HEK293 (cell line): ENCODE measurements around the gene TBCA.

Source experiments
- CTCF ChIA-PET: fragments of 350-600 bp; formaldehyde crosslinking; extraction: SDS; loops from one replicate; lab custom pipeline; 2021; ENCODE audit warnings: antibody characterized with exemption; lab: Yijun Ruan, JAX
- POLR2A ChIA-PET: fragments of 300-600 bp; formaldehyde crosslinking; extraction: SDS; loops from one replicate; lab custom pipeline; 2020; ENCODE audit warnings: antibody characterized with exemption, inconsistent platforms; lab: Yijun Ruan, JAX
- H3K27ac ChIP-seq: fragments of 200-500 bp; sonication (Bioruptor generic); 2 replicates; pipeline ENCODE4 v1.5.1; 2014; ENCODE audit warnings: low read depth, low read length, control low read depth, inconsistent platforms; ENCODE audit errors: extremely low read depth
- H3K36me3 ChIP-seq, 2 experiments: fragments of 200-500 bp in 1 of 2; sonication (Bioruptor generic) in 1 of 2; 1 replicate in 1 of 2; 2 replicates in 1 of 2; pipeline ENCODE4 v1.5.1; 2014 to 2017; ENCODE audit warnings: inconsistent platforms in 2 of 2, low read length in 2 of 2; ENCODE audit not compliant: control insufficient read depth in 2 of 2, insufficient read depth in 1 of 2
- H3K4me1 ChIP-seq: fragments of 200-500 bp; sonication (Bioruptor generic); 2 replicates; pipeline ENCODE4 v1.5.1; 2014; ENCODE audit warnings: mild to moderate bottlenecking, low read length, inconsistent platforms; ENCODE audit not compliant: control insufficient read depth, insufficient read depth
- H3K4me3 ChIP-seq: 2 replicates; pipeline ENCODE4 v1.5.1; 2011; ENCODE audit warnings: low read depth, mild to moderate bottlenecking, control low read depth, low read length, moderate library complexity
- H3K9me3 ChIP-seq: fragments of 200-500 bp; sonication (Bioruptor generic); 2 replicates; pipeline ENCODE4 v1.5.1; 2014; ENCODE audit warnings: low read depth, low read length, inconsistent platforms; ENCODE audit not compliant: control insufficient read depth, insufficient read depth
- BCL11A ChIP-seq: fragments of 450-650 bp; formaldehyde crosslinking; IDR thresholded peaks from 2 replicates; pipeline ENCODE4 v1.5.1; 2016; ENCODE audit warnings: low read depth, missing biosample characterization, missing genetic modification characterization
- BCL11B ChIP-seq: fragments of 450-650 bp; formaldehyde crosslinking; IDR thresholded peaks from 2 replicates; pipeline ENCODE4 v1.5.1; 2016; ENCODE audit warnings: low read depth, missing biosample characterization, missing genetic modification characterization
- EGR2 ChIP-seq: fragments of 450-650 bp; formaldehyde crosslinking; IDR thresholded peaks from 2 replicates; pipeline ENCODE4 v1.5.1; 2016; ENCODE audit warnings: low read depth, missing biosample characterization, missing genetic modification characterization
- GLIS2 ChIP-seq: fragments of 450-650 bp; formaldehyde crosslinking; IDR thresholded peaks from 2 replicates; pipeline ENCODE4 v1.5.1; 2016; ENCODE audit warnings: missing biosample characterization, missing genetic modification characterization
- IKZF3 ChIP-seq: fragments of 450-650 bp; IDR thresholded peaks from 2 replicates; pipeline ENCODE4 v1.5.0; 2018; ENCODE audit warnings: missing biosample characterization, mild to moderate bottlenecking, missing genetic modification characterization, moderate library complexity
- MEIS1 ChIP-seq: sonication (generic); formaldehyde crosslinking; IDR thresholded peaks from 2 replicates; pipeline ENCODE4 v1.8.1; 2022; ENCODE audit warnings: missing genetic modification reagents, mild to moderate bottlenecking, borderline replicate concordance
- SETDB1 ChIP-seq: IDR thresholded peaks from one replicate; pipeline ENCODE4 v1.6.1; 2017; ENCODE audit warnings: mild to moderate bottlenecking, low read length, moderate library complexity, mixed read lengths; ENCODE audit not compliant: insufficient read length
- SP7 ChIP-seq: fragments of 450-650 bp; formaldehyde crosslinking; IDR thresholded peaks from 2 replicates; pipeline ENCODE4 v1.5.1; 2016; ENCODE audit warnings: missing biosample characterization, missing genetic modification characterization
- WT1 ChIP-seq: fragments of 450-650 bp; formaldehyde crosslinking; IDR thresholded peaks from 2 replicates; pipeline ENCODE4 v1.5.1; 2016; ENCODE audit warnings: missing biosample characterization, missing genetic modification characterization
- YY1 ChIP-seq: fragments of 450-650 bp; formaldehyde crosslinking; IDR thresholded peaks from 2 replicates; pipeline ENCODE4 v1.5.1; 2018; ENCODE audit warnings: missing biosample characterization, missing genetic modification characterization
- ZBTB20 ChIP-seq: fragments of 450-650 bp; formaldehyde crosslinking; IDR thresholded peaks from 2 replicates; pipeline ENCODE4 v1.5.1; 2016; ENCODE audit warnings: missing biosample characterization, missing genetic modification characterization
- ZBTB7A ChIP-seq: fragments of 450-650 bp; formaldehyde crosslinking; IDR thresholded peaks from 2 replicates; pipeline ENCODE4 v1.5.1; 2016; ENCODE audit warnings: low read depth, missing biosample characterization, missing genetic modification characterization
- ZNF10 ChIP-seq: fragments of 450-650 bp; formaldehyde crosslinking; IDR thresholded peaks from 2 replicates; pipeline ENCODE4 v1.5.1; 2017; ENCODE audit warnings: missing biosample characterization, missing genetic modification characterization
- ZNF24 ChIP-seq: fragments of 450-650 bp; formaldehyde crosslinking; IDR thresholded peaks from 2 replicates; pipeline ENCODE4 v1.5.1; 2016; ENCODE audit warnings: missing biosample characterization, missing genetic modification characterization
- ZNF302 ChIP-seq: fragments of 450-650 bp; formaldehyde crosslinking; IDR thresholded peaks from 2 replicates; pipeline ENCODE4 v1.5.1; 2016; ENCODE audit warnings: missing biosample characterization, missing genetic modification characterization, low read depth
- ZNF335 ChIP-seq: fragments of 450-650 bp; formaldehyde crosslinking; conservative IDR thresholded peaks from 2 replicates; pipeline ENCODE4 v1.5.1; 2016; ENCODE audit warnings: missing biosample characterization, missing genetic modification characterization
- ZNF48 ChIP-seq: fragments of 450-650 bp; formaldehyde crosslinking; IDR thresholded peaks from 2 replicates; pipeline ENCODE4 v1.5.1; 2016; ENCODE audit warnings: missing biosample characterization, missing genetic modification characterization
- ZNF510 ChIP-seq: fragments of 450-650 bp; formaldehyde crosslinking; IDR thresholded peaks from 2 replicates; pipeline ENCODE4 v1.5.1; 2018; ENCODE audit warnings: mild to moderate bottlenecking, missing genetic modification characterization, missing biosample characterization; ENCODE audit not compliant: insufficient replicate concordance
- ZNF514 ChIP-seq: fragments of 450-650 bp; formaldehyde crosslinking; IDR thresholded peaks from 2 replicates; pipeline ENCODE4 v1.5.1; 2016; ENCODE audit warnings: missing biosample characterization, missing genetic modification characterization
- ZNF561 ChIP-seq: fragments of 450-650 bp; IDR thresholded peaks from 2 replicates; pipeline ENCODE4 v1.5.1; 2018; ENCODE audit warnings: missing biosample characterization, missing genetic modification characterization, borderline replicate concordance
- ZNF585B ChIP-seq: fragments of 450-650 bp; formaldehyde crosslinking; IDR thresholded peaks from 2 replicates; pipeline ENCODE4 v1.5.1; 2016; ENCODE audit warnings: missing biosample characterization, missing genetic modification characterization
- ZNF596 ChIP-seq: fragments of 450-650 bp; IDR thresholded peaks from 2 replicates; pipeline ENCODE4 v1.5.0; 2018; ENCODE audit warnings: missing biosample characterization, mild to moderate bottlenecking, missing genetic modification characterization, moderate library complexity
- ZNF621 ChIP-seq: fragments of 450-650 bp; formaldehyde crosslinking; IDR thresholded peaks from 2 replicates; pipeline ENCODE4 v1.5.1; 2017; ENCODE audit warnings: missing biosample characterization, missing genetic modification characterization
- ZNF768 ChIP-seq: fragments of 450-650 bp; formaldehyde crosslinking; IDR thresholded peaks from 2 replicates; pipeline ENCODE4 v1.5.1; 2018; ENCODE audit warnings: missing biosample characterization, mild to moderate bottlenecking, missing genetic modification characterization
- ZSCAN16 ChIP-seq: fragments of 450-650 bp; formaldehyde crosslinking; IDR thresholded peaks from 2 replicates; pipeline ENCODE4 v1.5.1; 2016; ENCODE audit warnings: missing biosample characterization, missing genetic modification characterization
- ZSCAN30 ChIP-seq: fragments of 450-650 bp; IDR thresholded peaks from 2 replicates; pipeline ENCODE4 v1.5.1; 2018; ENCODE audit warnings: missing biosample characterization, mild to moderate bottlenecking, missing genetic modification characterization, moderate library complexity
- ZXDB ChIP-seq: fragments of 450-650 bp; formaldehyde crosslinking; IDR thresholded peaks from 2 replicates; pipeline ENCODE4 v1.5.1; 2016; ENCODE audit warnings: missing biosample characterization, missing genetic modification characterization
- TF ChIP-seq, protein P1 (sequence below): fragments of 450-650 bp; formaldehyde crosslinking; optimal IDR thresholded peaks from 2 replicates; pipeline ENCODE3; 2016; ENCODE audit warnings: missing biosample characterization, mild to moderate bottlenecking, missing genetic modification characterization
- TF ChIP-seq, protein P2 (sequence below): fragments of 450-650 bp; formaldehyde crosslinking; IDR thresholded peaks from 2 replicates; pipeline ENCODE4 v1.5.1; 2016; ENCODE audit warnings: missing biosample characterization, missing genetic modification characterization
- TF ChIP-seq, protein P3 (sequence below): fragments of 450-650 bp; formaldehyde crosslinking; IDR thresholded peaks from 2 replicates; pipeline ENCODE4 v1.5.1; 2017; ENCODE audit warnings: missing biosample characterization, mild to moderate bottlenecking, missing genetic modification characterization, moderate library complexity
- TF ChIP-seq, protein P4 (sequence below): fragments of 450-650 bp; formaldehyde crosslinking; IDR thresholded peaks from 2 replicates; pipeline ENCODE4 v1.5.1; 2016; ENCODE audit warnings: missing biosample characterization, missing genetic modification characterization

The TBCA gene

DNA sequence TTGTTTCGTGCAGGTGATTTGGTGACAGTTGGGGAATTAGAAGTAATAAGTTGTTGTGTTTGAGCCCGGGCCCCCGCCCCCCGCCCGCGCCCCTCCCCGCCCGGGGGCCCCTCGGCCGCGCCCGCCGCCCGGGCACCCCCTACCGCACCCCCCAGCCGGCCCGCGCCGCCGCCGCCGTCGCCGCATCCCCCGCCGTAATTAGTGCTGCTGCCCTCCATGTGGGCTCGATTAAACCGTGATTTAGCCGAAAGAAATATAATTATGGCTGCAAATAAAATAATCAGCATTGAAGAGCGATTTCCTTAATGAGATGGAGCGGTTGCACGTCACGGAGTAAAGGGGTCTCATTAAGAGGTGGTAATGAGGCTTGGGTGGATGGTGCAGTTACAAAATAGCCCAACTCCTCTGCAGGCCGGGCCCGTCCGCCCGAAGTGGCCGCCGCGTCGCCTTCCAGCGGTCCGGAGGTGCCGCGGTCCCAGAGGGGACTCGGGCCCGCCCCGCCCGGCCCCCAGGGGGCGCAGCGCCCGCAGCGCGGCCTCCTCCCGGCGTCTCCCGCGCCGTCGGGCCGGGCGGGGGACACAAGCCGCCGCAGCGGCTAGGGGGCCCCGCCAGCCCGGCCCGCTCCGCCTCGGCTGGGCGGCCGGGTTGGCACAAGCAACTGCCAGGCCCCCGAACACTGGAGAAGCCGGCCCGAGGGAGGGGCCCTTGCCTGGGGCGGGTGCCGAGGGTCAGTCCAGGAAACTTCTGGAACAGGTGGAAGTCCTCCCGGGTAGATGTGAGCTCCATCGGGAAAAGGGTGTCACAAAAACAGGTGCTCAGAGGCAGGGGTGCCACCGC lies 130.8 kb downstream of the TBCA start:
- ChIA-PET CTCF (interaction anchor here (0.7 to 2.6 kb wide), 8 partner anchors 10 to 364 kb away, joined by 3 to 11 read pairs (median 3); no protein-coding TSS in a partner anchor), POLR2A (interaction anchor here (1.3 kb wide), 1 partner anchor 15 kb away, joined by 5 read pairs; no protein-coding TSS in a partner anchor)
- Histone ChIP-seq H3K27ac (no peak overlapping the region; the same call in 1 of the 2 replicates), H3K4me1 (no peaks in the 10 kb centered on the region; the same call in 1 of the 2 replicates), H3K9me3 (no peaks in the 10 kb centered on the region), H3K4me3 (peak overlapping the region; percentile 50), H3K36me3 (no peaks in the 10 kb centered on the region)
- TF ChIP-seq SP7 (tag by site-specific recombination) = no peak
- no peak for TF ChIP-seq ZNF510 (tag by site-specific recombination)
- TF ChIP-seq, protein P1, sequence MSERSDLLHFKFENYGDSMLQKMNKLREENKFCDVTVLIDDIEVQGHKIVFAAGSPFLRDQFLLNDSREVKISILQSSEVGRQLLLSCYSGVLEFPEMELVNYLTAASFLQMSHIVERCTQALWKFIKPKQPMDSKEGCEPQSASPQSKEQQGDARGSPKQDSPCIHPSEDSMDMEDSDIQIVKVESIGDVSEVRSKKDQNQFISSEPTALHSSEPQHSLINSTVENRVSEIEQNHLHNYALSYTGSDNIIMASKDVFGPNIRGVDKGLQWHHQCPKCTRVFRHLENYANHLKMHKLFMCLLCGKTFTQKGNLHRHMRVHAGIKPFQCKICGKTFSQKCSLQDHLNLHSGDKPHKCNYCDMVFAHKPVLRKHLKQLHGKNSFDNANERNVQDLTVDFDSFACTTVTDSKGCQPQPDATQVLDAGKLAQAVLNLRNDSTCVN = peak; percentile 56
- TF ChIP-seq ZXDB (tag by site-specific recombination) = no peak; the same call in 1 of the 2 replicates
- no peak for TF ChIP-seq ZBTB7A
- TF ChIP-seq, protein P2, sequence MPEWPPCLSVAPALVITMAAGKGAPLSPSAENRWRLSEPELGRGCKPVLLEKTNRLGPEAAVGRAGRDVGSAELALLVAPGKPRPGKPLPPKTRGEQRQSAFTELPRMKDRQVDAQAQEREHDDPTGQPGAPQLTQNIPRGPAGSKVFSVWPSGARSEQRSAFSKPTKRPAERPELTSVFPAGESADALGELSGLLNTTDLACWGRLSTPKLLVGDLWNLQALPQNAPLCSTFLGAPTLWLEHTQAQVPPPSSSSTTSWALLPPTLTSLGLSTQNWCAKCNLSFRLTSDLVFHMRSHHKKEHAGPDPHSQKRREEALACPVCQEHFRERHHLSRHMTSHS (tag by site-specific recombination) = no peak
- TF ChIP-seq GLIS2 = peak; percentile 28; the same call in 1 of the 2 replicates
- no peak for TF ChIP-seq ZNF10
- TF ChIP-seq ZNF24 = no peak
- TF ChIP-seq ZNF514 (tag by site-specific recombination) = no peak
- TF ChIP-seq MEIS1 (CRISPR knock-in tag) = no peak
- TF ChIP-seq ZSCAN16 (tag by site-specific recombination) = no peak
- no peak for TF ChIP-seq YY1
- peak; percentile 32; the same call in 1 of the 2 replicates for TF ChIP-seq ZNF596 (tag by site-specific recombination)
- no peak for TF ChIP-seq ZNF302 (tag by site-specific recombination)
- no peak for TF ChIP-seq ZNF621 (tag by site-specific recombination)
- no peak for TF ChIP-seq ZBTB20 (tag by site-specific recombination)
- TF ChIP-seq, protein P3, sequence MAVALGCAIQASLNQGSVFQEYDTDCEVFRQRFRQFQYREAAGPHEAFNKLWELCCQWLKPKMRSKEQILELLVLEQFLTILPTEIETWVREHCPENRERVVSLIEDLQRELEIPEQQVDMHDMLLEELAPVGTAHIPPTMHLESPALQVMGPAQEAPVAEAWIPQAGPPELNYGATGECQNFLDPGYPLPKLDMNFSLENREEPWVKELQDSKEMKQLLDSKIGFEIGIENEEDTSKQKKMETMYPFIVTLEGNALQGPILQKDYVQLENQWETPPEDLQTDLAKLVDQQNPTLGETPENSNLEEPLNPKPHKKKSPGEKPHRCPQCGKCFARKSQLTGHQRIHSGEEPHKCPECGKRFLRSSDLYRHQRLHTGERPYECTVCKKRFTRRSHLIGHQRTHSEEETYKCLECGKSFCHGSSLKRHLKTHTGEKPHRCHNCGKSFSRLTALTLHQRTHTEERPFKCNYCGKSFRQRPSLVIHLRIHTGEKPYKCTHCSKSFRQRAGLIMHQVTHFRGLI = 0 out of 2 replicates have a peak, but pooled peaks have one; percentile 12
- no peak for TF ChIP-seq SETDB1
- TF ChIP-seq ZNF585B (tag by site-specific recombination) = no peak
- no peak for TF ChIP-seq EGR2
- peak; percentile 23; the same call in 1 of the 2 replicates for TF ChIP-seq ZNF561 (tag by site-specific recombination)
- peak; percentile 75 for TF ChIP-seq ZSCAN30 (tag by site-specific recombination)
- no peak for TF ChIP-seq ZNF768 (tag by site-specific recombination)
- TF ChIP-seq, protein P4, sequence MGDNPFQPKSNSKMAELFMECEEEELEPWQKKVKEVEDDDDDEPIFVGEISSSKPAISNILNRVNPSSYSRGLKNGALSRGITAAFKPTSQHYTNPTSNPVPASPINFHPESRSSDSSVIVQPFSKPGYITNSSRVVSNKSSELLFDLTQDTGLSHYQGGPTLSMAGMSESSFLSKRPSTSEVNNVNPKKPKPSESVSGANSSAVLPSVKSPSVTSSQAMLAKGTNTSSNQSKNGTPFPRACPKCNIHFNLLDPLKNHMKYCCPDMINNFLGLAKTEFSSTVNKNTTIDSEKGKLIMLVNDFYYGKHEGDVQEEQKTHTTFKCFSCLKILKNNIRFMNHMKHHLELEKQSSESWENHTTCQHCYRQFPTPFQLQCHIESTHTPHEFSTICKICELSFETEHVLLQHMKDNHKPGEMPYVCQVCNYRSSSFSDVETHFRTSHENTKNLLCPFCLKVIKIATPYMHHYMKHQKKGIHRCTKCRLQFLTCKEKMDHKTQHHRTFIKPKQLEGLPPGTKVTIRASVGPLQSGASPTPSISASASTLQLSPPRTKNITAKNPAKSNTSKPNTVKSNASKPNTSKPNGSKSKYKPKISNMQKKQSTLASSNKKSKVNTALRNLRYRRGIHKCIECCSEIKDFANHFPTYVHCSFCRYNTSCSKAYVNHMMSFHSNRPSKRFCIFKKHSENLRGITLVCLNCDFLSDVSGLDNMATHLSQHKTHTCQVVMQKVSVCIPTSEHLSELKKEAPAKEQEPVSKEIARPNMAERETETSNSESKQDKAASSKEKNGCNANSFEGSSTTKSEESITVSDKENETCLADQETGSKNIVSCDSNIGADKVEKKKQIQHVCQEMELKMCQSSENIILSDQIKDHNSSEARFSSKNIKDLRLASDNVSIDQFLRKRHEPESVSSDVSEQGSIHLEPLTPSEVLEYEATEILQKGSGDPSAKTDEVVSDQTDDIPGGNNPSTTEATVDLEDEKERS = no peak
- no peak for TF ChIP-seq WT1 (tag by site-specific recombination)
- no peak for TF ChIP-seq BCL11B (tag by site-specific recombination)
- no peak for TF ChIP-seq BCL11A (tag by site-specific recombination)
- no peak for TF ChIP-seq ZNF48 (tag by site-specific recombination)
- TF ChIP-seq ZNF335 (tag by site-specific recombination) = peak; percentile 63; the same call in 1 of the 2 replicates
- 0 out of 2 replicates have a peak, but pooled peaks have one; percentile 18 for TF ChIP-seq IKZF3
